ENCODE measurements around the gene SPACA7.

SPACA7 gene

GRCh38 chr13:112362021-112362420 is 14.1 kb upstream of the SPACA7 start:
- no peak for TF ChIP-seq TAF1 (IDR thresholded peaks at IDR 0.05; ENCODE audit: borderline replicate concordance, insufficient read depth, low read length)
- no peak for TF ChIP-seq REST (IDR thresholded peaks at IDR 0.05; ENCODE audit: insufficient read depth in 1 of 2, low read depth in 2 of 2, low read length in 2 of 2)
- TF ChIP-seq SIN3A (IDR thresholded peaks at IDR 0.05; ENCODE audit: borderline replicate concordance, insufficient read depth, low read length), result no peak
- no peak for TF ChIP-seq FOXP2 (optimal IDR thresholded peaks at IDR 0.05; ENCODE audit: borderline replicate concordance, extremely low read depth, extremely low read length, insufficient read depth)
- no peak for TF ChIP-seq POLR2AphosphoS5 (IDR thresholded peaks at IDR 0.05; ENCODE audit: low read depth, low read length)

GRCh38 chr13:112363867-112364528 is 12.2 kb upstream of the SPACA7 start:
- TF ChIP-seq FOXP2 (optimal IDR thresholded peaks at IDR 0.05; ENCODE audit: borderline replicate concordance, extremely low read depth, extremely low read length, insufficient read depth), result no peak
- TF ChIP-seq POLR2AphosphoS5 (IDR thresholded peaks at IDR 0.05; ENCODE audit: low read depth, low read length), result no peak
- TF ChIP-seq SIN3A (IDR thresholded peaks at IDR 0.05; ENCODE audit: borderline replicate concordance, insufficient read depth, low read length), result no peak
- TF ChIP-seq TAF1 (IDR thresholded peaks at IDR 0.05; ENCODE audit: borderline replicate concordance, insufficient read depth, low read length), result no peak
- TF ChIP-seq REST (IDR thresholded peaks at IDR 0.05; ENCODE audit: insufficient read depth in 1 of 2, low read depth in 2 of 2, low read length in 2 of 2), result no peak

GRCh38 chr13:112366907-112367646 is 9.1 kb upstream of the SPACA7 start:
- TF ChIP-seq REST (IDR thresholded peaks at IDR 0.05; ENCODE audit: insufficient read depth in 1 of 2, low read depth in 2 of 2, low read length in 2 of 2) (no peak), FOXP2 (optimal IDR thresholded peaks at IDR 0.05; ENCODE audit: borderline replicate concordance, extremely low read depth, extremely low read length, insufficient read depth) (no peak), TAF1 (IDR thresholded peaks at IDR 0.05; ENCODE audit: borderline replicate concordance, insufficient read depth, low read length) (no peak), SIN3A (IDR thresholded peaks at IDR 0.05; ENCODE audit: borderline replicate concordance, insufficient read depth, low read length) (no peak), POLR2AphosphoS5 (IDR thresholded peaks at IDR 0.05; ENCODE audit: low read depth, low read length) (no peak)

GRCh38 chr13:112368883-112369282 is 7.3 kb upstream of the SPACA7 start:
- TF ChIP-seq TAF1 (IDR thresholded peaks at IDR 0.05; ENCODE audit: borderline replicate concordance, insufficient read depth, low read length) (no peak), POLR2AphosphoS5 (IDR thresholded peaks at IDR 0.05; ENCODE audit: low read depth, low read length) (no peak), FOXP2 (optimal IDR thresholded peaks at IDR 0.05; ENCODE audit: borderline replicate concordance, extremely low read depth, extremely low read length, insufficient read depth) (no peak)

- TF ChIP-seq POLR2AphosphoS5 (IDR thresholded peaks at IDR 0.05; ENCODE audit: low read depth, low read length), result no peak
- TF ChIP-seq REST (IDR thresholded peaks at IDR 0.05; ENCODE audit: insufficient read depth in 1 of 2, low read depth in 2 of 2, low read length in 2 of 2), result no peak
- TF ChIP-seq TAF1 (IDR thresholded peaks at IDR 0.05; ENCODE audit: borderline replicate concordance, insufficient read depth, low read length), result no peak
Observed at GRCh38 chr13:112370311-112370710, 5.8 kb upstream of the SPACA7 start.

Data from PFSK-1 (cell line).